SK-N-SH treated with all-trans-retinoic acid at 6 μM for 48 hours (cell line): ENCODE measurements around the gene VPS4B.

ENCODE experiments used
- ATAC-seq: fragments of 200-7000 bp; cut with Tn5 transposase; 3 replicates; pipeline ENCODE4 v1.9.1; 2020; ENCODE audit warnings: mild to moderate bottlenecking, moderate library complexity
- ARNTL ChIP-seq: fragments of 450-650 bp; formaldehyde crosslinking; IDR thresholded peaks from 2 replicates; pipeline ENCODE4 v1.5.0; 2020; ENCODE audit warnings: low read depth, mild to moderate bottlenecking, moderate library complexity, borderline replicate concordance
- BACH2 ChIP-seq: fragments of 250-450 bp; sonication (Bioruptor Pico); IDR thresholded peaks from 2 replicates; pipeline ENCODE4 v1.9.0; 2021; ENCODE audit warnings: mild to moderate bottlenecking, borderline replicate concordance
- CSRNP3 ChIP-seq: fragments of 250-450 bp; sonication (Bioruptor Pico); IDR thresholded peaks from 2 replicates; pipeline ENCODE4 v1.5.1; 2021; ENCODE audit warnings: mild to moderate bottlenecking, moderate library complexity
- ESRRG ChIP-seq: fragments of 250-450 bp; sonication (Bioruptor Pico); IDR thresholded peaks from 2 replicates; pipeline ENCODE4 v1.6.1; 2021; ENCODE audit warnings: mild to moderate bottlenecking
- GLIS3 ChIP-seq: fragments of 250-450 bp; sonication (Bioruptor Pico); IDR thresholded peaks from 2 replicates; pipeline ENCODE4 v1.5.0; 2020; ENCODE audit warnings: mild to moderate bottlenecking, moderate library complexity
- ISL1 ChIP-seq: fragments of 250-450 bp; sonication (Bioruptor Pico); IDR thresholded peaks from 2 replicates; pipeline ENCODE4 v2.1.2; 2022; ENCODE audit warnings: mild to moderate bottlenecking, moderate library complexity
- OSR1 ChIP-seq: fragments of 250-450 bp; sonication (Bioruptor Pico); IDR thresholded peaks from 2 replicates; pipeline ENCODE4 v1.8.0; 2022; ENCODE audit warnings: moderate library complexity, mild to moderate bottlenecking, inconsistent platforms
- PATZ1 ChIP-seq: fragments of 250-450 bp; sonication (Bioruptor Pico); IDR thresholded peaks from 2 replicates; pipeline ENCODE4 v1.8.0; 2020; ENCODE audit warnings: mild to moderate bottlenecking, moderate library complexity, borderline replicate concordance
- PPARA ChIP-seq: fragments of 250-450 bp; sonication (Bioruptor Pico); IDR thresholded peaks from 2 replicates; pipeline ENCODE4 v1.5.0; 2020; ENCODE audit warnings: mild to moderate bottlenecking, borderline replicate concordance
- RARB ChIP-seq: fragments of 250-450 bp; sonication (Bioruptor Pico); IDR thresholded peaks from 2 replicates; pipeline ENCODE4 v1.8.0; 2021; ENCODE audit warnings: mild to moderate bottlenecking, moderate library complexity
- TOX ChIP-seq: fragments of 250-450 bp; sonication (Bioruptor Pico); IDR thresholded peaks from 2 replicates; pipeline ENCODE4 v1.8.0; 2021; ENCODE audit warnings: mild to moderate bottlenecking, moderate library complexity, borderline replicate concordance
- ZC3H10 ChIP-seq: fragments of 250-450 bp; sonication (Bioruptor Pico); IDR thresholded peaks from 2 replicates; pipeline ENCODE4 v1.5.1; 2021; ENCODE audit warnings: mild to moderate bottlenecking, moderate library complexity
- ZFP3 ChIP-seq: fragments of 250-450 bp; sonication (Bioruptor Pico); IDR thresholded peaks from 2 replicates; pipeline ENCODE4 v1.5.0; 2020; ENCODE audit warnings: mild to moderate bottlenecking, moderate library complexity
- ZFP30 ChIP-seq: fragments of 450-650 bp; formaldehyde crosslinking; IDR thresholded peaks from 2 replicates; pipeline ENCODE4 v1.5.0; 2022; ENCODE audit warnings: mild to moderate bottlenecking, moderate library complexity
- ZNF565 ChIP-seq: fragments of 450-650 bp; formaldehyde crosslinking; conservative IDR thresholded peaks from 2 replicates; pipeline ENCODE4 v1.5.0; 2020; ENCODE audit warnings: low read depth, mild to moderate bottlenecking, moderate library complexity
- ZNF70 ChIP-seq: fragments of 450-650 bp; formaldehyde crosslinking; IDR thresholded peaks from 2 replicates; pipeline ENCODE4 v1.5.0; 2020; ENCODE audit warnings: mild to moderate bottlenecking, moderate library complexity
- ZNF8 ChIP-seq: fragments of 450-650 bp; formaldehyde crosslinking; IDR thresholded peaks from 2 replicates; pipeline ENCODE4 v1.5.0; 2020; ENCODE audit warnings: mild to moderate bottlenecking, moderate library complexity
- TF ChIP-seq, protein P1 (sequence below): fragments of 250-450 bp; sonication (Bioruptor Pico); IDR thresholded peaks from 2 replicates; pipeline ENCODE4 v1.5.1; 2020; ENCODE audit warnings: low read depth, mild to moderate bottlenecking, moderate library complexity
- TF ChIP-seq, protein P2 (sequence below): fragments of 250-450 bp; sonication (Bioruptor Pico); IDR thresholded peaks from 2 replicates; pipeline ENCODE4 v1.5.0; 2020; ENCODE audit warnings: mild to moderate bottlenecking, moderate library complexity
- TF ChIP-seq, protein P3 (sequence below): fragments of 250-450 bp; sonication (Bioruptor Pico); IDR thresholded peaks from 2 replicates; pipeline ENCODE4 v1.8.0; 2021; ENCODE audit warnings: low read depth, mild to moderate bottlenecking, moderate library complexity, borderline replicate concordance

Gene VPS4B

DNA sequence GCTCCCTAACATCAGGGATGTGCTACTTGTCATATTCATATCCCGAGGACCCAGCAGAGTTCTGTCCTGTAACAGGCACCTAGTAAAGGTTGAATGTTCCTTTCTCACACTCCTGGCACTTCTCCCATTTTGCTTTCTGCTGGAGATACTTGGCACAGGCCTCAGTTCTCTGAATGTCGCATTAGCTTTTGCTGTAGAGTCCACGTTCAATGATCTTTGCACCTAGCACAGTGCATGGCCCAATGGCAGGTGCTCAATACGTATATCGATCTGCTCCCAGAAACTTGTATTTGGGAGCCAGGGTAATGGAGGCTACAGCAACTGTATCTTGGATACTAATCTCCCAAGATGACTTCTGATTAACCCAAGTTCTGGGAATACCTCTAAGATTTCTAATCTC lies 24.8 kb upstream of the VPS4B start:
- ATAC-seq: no peak
- TF ChIP-seq ARNTL: no peak
- no peak for TF ChIP-seq ZNF565 (CRISPR knock-in tag)
- no peak for TF ChIP-seq ZNF70 (CRISPR knock-in tag)
- TF ChIP-seq PPARA (CRISPR knock-in tag): no peak
- no peak for TF ChIP-seq BACH2 (CRISPR knock-in tag)
- TF ChIP-seq, protein P1, sequence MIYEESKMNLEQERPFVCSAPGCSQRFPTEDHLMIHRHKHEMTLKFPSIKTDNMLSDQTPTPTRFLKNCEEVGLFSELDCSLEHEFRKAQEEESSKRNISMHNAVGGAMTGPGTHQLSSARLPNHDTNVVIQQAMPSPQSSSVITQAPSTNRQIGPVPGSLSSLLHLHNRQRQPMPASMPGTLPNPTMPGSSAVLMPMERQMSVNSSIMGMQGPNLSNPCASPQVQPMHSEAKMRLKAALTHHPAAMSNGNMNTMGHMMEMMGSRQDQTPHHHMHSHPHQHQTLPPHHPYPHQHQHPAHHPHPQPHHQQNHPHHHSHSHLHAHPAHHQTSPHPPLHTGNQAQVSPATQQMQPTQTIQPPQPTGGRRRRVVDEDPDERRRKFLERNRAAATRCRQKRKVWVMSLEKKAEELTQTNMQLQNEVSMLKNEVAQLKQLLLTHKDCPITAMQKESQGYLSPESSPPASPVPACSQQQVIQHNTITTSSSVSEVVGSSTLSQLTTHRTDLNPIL (CRISPR knock-in tag): no peak
- no peak for TF ChIP-seq ZNF8 (CRISPR knock-in tag)
- TF ChIP-seq ESRRG (CRISPR knock-in tag): no peak
- TF ChIP-seq, protein P2, sequence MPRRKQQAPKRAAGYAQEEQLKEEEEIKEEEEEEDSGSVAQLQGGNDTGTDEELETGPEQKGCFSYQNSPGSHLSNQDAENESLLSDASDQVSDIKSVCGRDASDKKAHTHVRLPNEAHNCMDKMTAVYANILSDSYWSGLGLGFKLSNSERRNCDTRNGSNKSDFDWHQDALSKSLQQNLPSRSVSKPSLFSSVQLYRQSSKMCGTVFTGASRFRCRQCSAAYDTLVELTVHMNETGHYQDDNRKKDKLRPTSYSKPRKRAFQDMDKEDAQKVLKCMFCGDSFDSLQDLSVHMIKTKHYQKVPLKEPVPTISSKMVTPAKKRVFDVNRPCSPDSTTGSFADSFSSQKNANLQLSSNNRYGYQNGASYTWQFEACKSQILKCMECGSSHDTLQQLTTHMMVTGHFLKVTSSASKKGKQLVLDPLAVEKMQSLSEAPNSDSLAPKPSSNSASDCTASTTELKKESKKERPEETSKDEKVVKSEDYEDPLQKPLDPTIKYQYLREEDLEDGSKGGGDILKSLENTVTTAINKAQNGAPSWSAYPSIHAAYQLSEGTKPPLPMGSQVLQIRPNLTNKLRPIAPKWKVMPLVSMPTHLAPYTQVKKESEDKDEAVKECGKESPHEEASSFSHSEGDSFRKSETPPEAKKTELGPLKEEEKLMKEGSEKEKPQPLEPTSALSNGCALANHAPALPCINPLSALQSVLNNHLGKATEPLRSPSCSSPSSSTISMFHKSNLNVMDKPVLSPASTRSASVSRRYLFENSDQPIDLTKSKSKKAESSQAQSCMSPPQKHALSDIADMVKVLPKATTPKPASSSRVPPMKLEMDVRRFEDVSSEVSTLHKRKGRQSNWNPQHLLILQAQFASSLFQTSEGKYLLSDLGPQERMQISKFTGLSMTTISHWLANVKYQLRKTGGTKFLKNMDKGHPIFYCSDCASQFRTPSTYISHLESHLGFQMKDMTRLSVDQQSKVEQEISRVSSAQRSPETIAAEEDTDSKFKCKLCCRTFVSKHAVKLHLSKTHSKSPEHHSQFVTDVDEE (CRISPR knock-in tag): no peak
- TF ChIP-seq ZFP3 (CRISPR knock-in tag): no peak
- TF ChIP-seq PATZ1 (CRISPR knock-in tag): no peak
- TF ChIP-seq RARB (CRISPR knock-in tag): no peak
- no peak for TF ChIP-seq TOX (CRISPR knock-in tag)
- no peak for TF ChIP-seq OSR1 (CRISPR knock-in tag)
- no peak for TF ChIP-seq ISL1 (CRISPR knock-in tag)

DNA sequence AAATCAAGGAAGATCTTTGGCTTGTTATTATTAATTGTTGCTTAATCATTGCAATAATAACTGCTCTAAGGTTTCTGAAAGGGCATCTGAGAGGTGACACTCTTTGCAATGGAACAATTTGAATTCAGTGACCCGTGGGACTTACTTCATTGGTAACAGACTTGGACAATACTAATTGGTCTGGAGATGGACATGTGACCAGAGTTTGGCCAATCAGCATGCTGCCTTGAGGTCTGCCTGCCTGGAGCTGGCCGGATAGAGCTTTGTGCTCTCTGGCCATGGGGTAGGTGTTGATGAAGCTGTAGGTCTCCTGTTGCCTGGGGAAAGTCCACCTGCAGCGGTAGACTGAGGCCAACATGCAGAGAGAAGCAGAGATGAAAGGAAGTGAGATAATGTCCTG lies 24.0 kb upstream of the VPS4B start:
- TF ChIP-seq CSRNP3 (no peak), ZNF565 (CRISPR knock-in tag) (no peak), BACH2 (CRISPR knock-in tag) (no peak), ISL1 (CRISPR knock-in tag) (no peak)
- TF ChIP-seq, protein P3, sequence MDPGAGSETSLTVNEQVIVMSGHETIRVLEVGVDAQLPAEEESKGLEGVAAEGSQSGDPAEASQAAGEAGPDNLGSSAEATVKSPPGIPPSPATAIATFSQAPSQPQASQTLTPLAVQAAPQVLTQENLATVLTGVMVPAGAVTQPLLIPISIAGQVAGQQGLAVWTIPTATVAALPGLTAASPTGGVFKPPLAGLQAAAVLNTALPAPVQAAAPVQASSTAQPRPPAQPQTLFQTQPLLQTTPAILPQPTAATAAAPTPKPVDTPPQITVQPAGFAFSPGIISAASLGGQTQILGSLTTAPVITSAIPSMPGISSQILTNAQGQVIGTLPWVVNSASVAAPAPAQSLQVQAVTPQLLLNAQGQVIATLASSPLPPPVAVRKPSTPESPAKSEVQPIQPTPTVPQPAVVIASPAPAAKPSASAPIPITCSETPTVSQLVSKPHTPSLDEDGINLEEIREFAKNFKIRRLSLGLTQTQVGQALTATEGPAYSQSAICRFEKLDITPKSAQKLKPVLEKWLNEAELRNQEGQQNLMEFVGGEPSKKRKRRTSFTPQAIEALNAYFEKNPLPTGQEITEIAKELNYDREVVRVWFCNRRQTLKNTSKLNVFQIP: no peak
- ATAC-seq: no peak

DNA sequence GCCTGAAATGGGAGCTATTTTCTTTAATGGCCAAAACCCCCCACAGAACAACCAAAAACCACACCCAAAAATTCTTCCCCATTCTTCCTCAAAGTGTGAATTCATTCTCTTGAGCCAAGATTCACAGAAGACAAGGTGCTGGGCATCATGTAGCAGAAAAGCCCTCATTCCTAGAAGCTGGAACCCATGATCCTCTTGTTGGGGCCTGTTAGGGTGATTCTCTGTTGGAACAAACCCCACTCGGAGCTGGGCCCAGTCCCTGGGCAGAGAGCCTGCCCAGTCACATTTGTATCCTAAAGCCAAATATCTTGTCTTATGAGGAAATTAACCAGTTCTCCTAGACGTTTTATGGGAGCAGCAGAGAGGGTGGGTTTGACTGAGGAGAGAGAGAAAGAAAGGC lies 22.8 kb upstream of the VPS4B start:
- no peak for ATAC-seq
- TF ChIP-seq, protein P2 (CRISPR knock-in tag): no peak
- TF ChIP-seq GLIS3 (CRISPR knock-in tag) (no peak), RARB (CRISPR knock-in tag) (no peak), ZC3H10 (CRISPR knock-in tag) (no peak), PATZ1 (CRISPR knock-in tag) (no peak), ZFP30 (CRISPR knock-in tag) (no peak), ZFP3 (CRISPR knock-in tag) (no peak), PPARA (CRISPR knock-in tag) (no peak), BACH2 (CRISPR knock-in tag) (no peak), ESRRG (CRISPR knock-in tag) (no peak), ARNTL (no peak), ISL1 (CRISPR knock-in tag) (no peak)
- TF ChIP-seq, protein P1 (CRISPR knock-in tag): no peak
